Mesendoderm (in vitro differentiated cells): ENCODE results near the gene COASY.

Experiments used
- DNase-seq: peaks from one replicate; pipeline ENCODE4 v3.0.0; 2013
- H2AK5ac ChIP-seq: 2 replicates; pipeline ENCODE4 v1.6.1; 2013; ENCODE audit warnings: low read length, inconsistent platforms
- H2BK120ac ChIP-seq: 2 replicates; pipeline ENCODE4 v1.6.1; 2013; ENCODE audit warnings: low read depth, mild to moderate bottlenecking, low read length, moderate library complexity, mixed read lengths
- H2BK15ac ChIP-seq: replicated peaks from 2 replicates; pipeline ENCODE4 v1.6.1; 2013; ENCODE audit warnings: low read depth, mild to moderate bottlenecking, moderate library complexity
- H2BK5ac ChIP-seq: 2 replicates; pipeline ENCODE4 v1.6.1; 2013; ENCODE audit warnings: low read length, inconsistent platforms
- H3K18ac ChIP-seq: 2 replicates; pipeline ENCODE4 v1.6.1; 2013; ENCODE audit warnings: mild to moderate bottlenecking, low read length, mixed read lengths
- H3K23ac ChIP-seq: one replicate; pipeline ENCODE4 v1.6.1; 2013; ENCODE audit warnings: low read length
- H3K27ac ChIP-seq: 2 replicates; pipeline ENCODE4 v1.5.1; 2013; ENCODE audit warnings: low read depth, mild to moderate bottlenecking, inconsistent platforms, low read length, moderate library complexity
- H3K27me3 ChIP-seq: 2 replicates; pipeline ENCODE4 v1.6.1; 2013; ENCODE audit warnings: low read length, control low read depth, mild to moderate bottlenecking, inconsistent platforms; ENCODE audit not compliant: insufficient read depth, poor library complexity
- H3K36me3 ChIP-seq: 2 replicates; pipeline ENCODE4 v1.6.1; 2013; ENCODE audit warnings: low read length, inconsistent platforms; ENCODE audit not compliant: control insufficient read depth, insufficient read depth
- H3K4ac ChIP-seq: one replicate; pipeline ENCODE4 v1.6.1; 2013; ENCODE audit warnings: low read depth, mild to moderate bottlenecking, low read length, moderate library complexity
- H3K4me1 ChIP-seq: 2 replicates; pipeline ENCODE4 v1.6.1; 2013; ENCODE audit warnings: low read depth, low read length, inconsistent platforms; ENCODE audit not compliant: control insufficient read depth
- H3K4me2 ChIP-seq: 2 replicates; pipeline ENCODE4 v1.6.1; 2013; ENCODE audit warnings: low read length
- H3K4me3 ChIP-seq: 2 replicates; pipeline ENCODE4 v1.5.1; 2013; ENCODE audit warnings: mild to moderate bottlenecking, low read length
- H3K56ac ChIP-seq: one replicate; pipeline ENCODE4 v1.6.1; 2013; ENCODE audit warnings: low read length
- H3K79me1 ChIP-seq: 2 replicates; pipeline ENCODE4 v1.6.1; 2013; ENCODE audit warnings: low read length, inconsistent platforms
- H3K79me2 ChIP-seq: 2 replicates; pipeline ENCODE4 v1.6.1; 2013; ENCODE audit warnings: mild to moderate bottlenecking, low read length; ENCODE audit not compliant: control insufficient read depth, insufficient read depth
- H3K9ac ChIP-seq: 2 replicates; pipeline ENCODE4 v1.6.1; 2013; ENCODE audit warnings: low read length, inconsistent platforms
- H4K5ac ChIP-seq: one replicate; pipeline ENCODE4 v1.6.1; 2013; ENCODE audit warnings: low read length
- H4K8ac ChIP-seq: one replicate; pipeline ENCODE4 v1.6.1; 2013; ENCODE audit warnings: low read depth, mild to moderate bottlenecking, control low read depth, low read length, moderate library complexity
- WGBS: extraction: QIAGEN DNeasy Blood & Tissue Kit; methylation state at CpG from one replicate; pipeline ENCODE4 v1.1.7; 2013; ENCODE audit warnings: low lambda C conversion rate, missing lambda C conversion rate; ENCODE audit not compliant: insufficient coverage; ENCODE audit errors: extremely low coverage; 5-methylcytosine and 5-hydroxymethylcytosine counted together

Gene COASY

DNA sequence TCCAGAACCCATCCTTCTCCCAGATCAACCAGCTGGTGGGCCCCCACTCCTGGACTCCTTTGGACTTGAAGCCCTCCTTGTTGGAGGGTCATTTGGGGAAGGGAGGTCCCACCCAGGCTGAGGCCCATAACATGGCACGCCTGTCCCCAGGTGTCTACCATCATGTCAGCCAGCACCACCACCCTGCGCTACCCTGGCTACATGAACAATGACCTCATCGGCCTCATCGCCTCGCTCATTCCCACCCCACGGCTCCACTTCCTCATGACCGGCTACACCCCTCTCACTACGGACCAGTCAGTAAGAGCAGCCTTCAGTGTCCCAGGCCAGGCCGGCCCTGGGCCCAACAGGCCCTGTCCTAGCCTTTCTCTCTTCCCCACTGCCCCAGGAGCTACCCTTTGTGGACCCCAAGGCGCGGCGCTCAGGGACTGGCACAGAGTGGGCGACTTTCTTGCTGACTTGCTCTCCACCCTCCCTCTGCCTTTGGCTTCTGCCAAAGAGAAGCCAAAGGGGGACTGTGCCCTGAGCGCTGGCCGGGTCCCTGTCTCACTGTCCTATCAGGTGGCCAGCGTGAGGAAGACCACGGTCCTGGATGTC lies 51.8 kb downstream of the COASY start:
- Histone ChIP-seq H3K18ac (no peak overlapping the region), H2AK5ac (no peak overlapping the region), H3K27me3 (no peaks in the 10 kb centered on the region), H3K36me3 (peaks cover 24% of the 10 kb centered on the region), H3K9ac (no peak overlapping the region), H4K5ac (no peak overlapping the region), H3K23ac (no peak overlapping the region), H2BK15ac (no peak overlapping the region), H2BK120ac (no peak overlapping the region), H3K27ac (no peak overlapping the region), H3K4me2 (no peak overlapping the region), H3K79me1 (peaks cover 5% of the 10 kb centered on the region), H3K4me3 (no peak overlapping the region), H3K56ac (no peak overlapping the region), H3K4me1 (no peaks in the 10 kb centered on the region), H2BK5ac (no peak overlapping the region), H4K8ac (no peak overlapping the region), H3K79me2 (peaks cover 5% of the 10 kb centered on the region), H3K4ac (no peak overlapping the region)
- no CpG with 5 or more reads among the region's 17 CpGs for WGBS
- DNase-seq = no peak
